Astrocyte of the spinal cord (primary cell): ENCODE results near the gene OR5K4.

ENCODE experiments used
- DNase-seq: peaks from one replicate; pipeline ENCODE4 v3.0.0; 2011; ENCODE audit warnings: low read depth, low spot score
- H3K4me3 ChIP-seq: 2 replicates; pipeline ENCODE4 v1.5.1; 2011; ENCODE audit warnings: low read depth, mild to moderate bottlenecking, low read length, moderate library complexity
- CTCF ChIP-seq: IDR thresholded peaks from 2 replicates; pipeline ENCODE4 v1.5.1; 2012; ENCODE audit warnings: low read depth, mild to moderate bottlenecking, low read length, inconsistent platforms
- in situ Hi-C: cut with HindIII; loops from 2 replicates; pipeline ENCODE4 v1.10.0; 2017; ENCODE audit warnings: low sequenced_read_pairs

Gene OR5K4

GRCh38 chr3:98353554-98353953 lies at the start of gene OR5K4:
Gene OR5K4 (plus strand): TSS chr3:98353854. CDS start chr3:98353854, 0 bp downstream.
- in situ Hi-C loops = no loop called here
- H3K4me3 ChIP-seq = no peak within 1 kb of the TSS
- no peak for TF ChIP-seq CTCF
- no peak for DNase-seq

GRCh38 chr3:98322101-98322500 lies 31.6 kb upstream of the OR5K4 start:
- no peak for DNase-seq
- in situ Hi-C loops = no loop called here
- no peak overlapping the region for H3K4me3 ChIP-seq
- no peak for TF ChIP-seq CTCF

- no peak for DNase-seq
- no peak for TF ChIP-seq CTCF
- in situ Hi-C loops = no loop called here
- H3K4me3 ChIP-seq = no peak overlapping the region
These were observed 31.0 kb upstream of the OR5K4 start for GRCh38 chr3:98322686-98323085.

- H3K4me3 ChIP-seq = no peak overlapping the region
- in situ Hi-C loops = no loop called here
- no peak for DNase-seq
- no peak for TF ChIP-seq CTCF
These were observed 30.2 kb upstream of the OR5K4 start for GRCh38 chr3:98323425-98323824.

GRCh38 chr3:98325055-98325454 lies 28.6 kb upstream of the OR5K4 start:
- H3K4me3 ChIP-seq = no peak overlapping the region
- no peak for DNase-seq
- in situ Hi-C loops = no loop called here
- no peak for TF ChIP-seq CTCF

GRCh38 chr3:98326105-98326893 lies 27.4 kb upstream of the OR5K4 start:
- no peak for TF ChIP-seq CTCF
- no peak overlapping the region for H3K4me3 ChIP-seq
- in situ Hi-C loops = no loop called here
- DNase-seq = no peak
